Measurements from ENCODE around the gene HSD17B4.

- TF ChIP-seq, protein P1, sequence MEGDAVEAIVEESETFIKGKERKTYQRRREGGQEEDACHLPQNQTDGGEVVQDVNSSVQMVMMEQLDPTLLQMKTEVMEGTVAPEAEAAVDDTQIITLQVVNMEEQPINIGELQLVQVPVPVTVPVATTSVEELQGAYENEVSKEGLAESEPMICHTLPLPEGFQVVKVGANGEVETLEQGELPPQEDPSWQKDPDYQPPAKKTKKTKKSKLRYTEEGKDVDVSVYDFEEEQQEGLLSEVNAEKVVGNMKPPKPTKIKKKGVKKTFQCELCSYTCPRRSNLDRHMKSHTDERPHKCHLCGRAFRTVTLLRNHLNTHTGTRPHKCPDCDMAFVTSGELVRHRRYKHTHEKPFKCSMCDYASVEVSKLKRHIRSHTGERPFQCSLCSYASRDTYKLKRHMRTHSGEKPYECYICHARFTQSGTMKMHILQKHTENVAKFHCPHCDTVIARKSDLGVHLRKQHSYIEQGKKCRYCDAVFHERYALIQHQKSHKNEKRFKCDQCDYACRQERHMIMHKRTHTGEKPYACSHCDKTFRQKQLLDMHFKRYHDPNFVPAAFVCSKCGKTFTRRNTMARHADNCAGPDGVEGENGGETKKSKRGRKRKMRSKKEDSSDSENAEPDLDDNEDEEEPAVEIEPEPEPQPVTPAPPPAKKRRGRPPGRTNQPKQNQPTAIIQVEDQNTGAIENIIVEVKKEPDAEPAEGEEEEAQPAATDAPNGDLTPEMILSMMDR (IDR thresholded peaks at IDR 0.05) = no peak
- TF ChIP-seq ZFX (IDR thresholded peaks at IDR 0.05; ENCODE audit: borderline replicate concordance) = no peak
Measured at GRCh38 chr5:119541716-119542115, 89.4 kb downstream of the HSD17B4 start.

All from 22Rv1 (cell line).